PC-3 (cell line): ENCODE measurements around the gene ID2. TPM values are rescaled to one million over a fixed set of nuclear protein-coding genes. Genes with fewer than 3 reads are reported as not detected.

ENCODE experiments used
- ATAC-seq: fragments of 200-7000 bp; cut with Tn5 transposase; 2 replicates; pipeline ENCODE4 v1.9.1; 2020; ENCODE audit warnings: mild to moderate bottlenecking, moderate library complexity
- BruUV-seq: library from RNA; stranded (reverse); fragments of 400-500 nt; replicated peaks from 2 replicates; lab custom pipeline; 2021; lab: Mats Ljungman, UMichigan
- CTCF ChIA-PET: fragments of 300-600 bp; sonication (Branson Sonifier 250); formaldehyde crosslinking; loops from one replicate; lab custom pipeline; 2022; ENCODE audit warnings: antibody characterized with exemption; lab: Charles Lee
- POLR2A ChIA-PET: fragments of 300-600 bp; sonication (Branson Sonifier 250); formaldehyde crosslinking; loops from one replicate; lab custom pipeline; 2022; ENCODE audit warnings: antibody characterized with exemption; ENCODE audit not compliant: unreplicated experiment; lab: Charles Lee
- DNase-seq: peaks from one replicate; pipeline ENCODE4 v3.0.0-alpha.2; 2015
- H2AFZ ChIP-seq: fragments of 300-600 bp; sonication (generic); 2 replicates; pipeline ENCODE4 v1.6.0; 2016; ENCODE audit warnings: antibody characterized with exemption, low read length
- H3F3A ChIP-seq: fragments of 300-600 bp; sonication (generic); one replicate; pipeline ENCODE4 v1.6.0; 2017; ENCODE audit warnings: antibody characterized with exemption, low read length, control low read depth, mild to moderate bottlenecking; ENCODE audit not compliant: unreplicated experiment
- H3K27ac ChIP-seq: fragments of 300-600 bp; sonication (generic); 2 replicates; pipeline ENCODE4 v1.5.1; 2016; ENCODE audit warnings: mild to moderate bottlenecking, low read length
- H3K27me3 ChIP-seq: fragments of 300-600 bp; sonication (generic); 2 replicates; pipeline ENCODE4 v1.6.1; 2016; ENCODE audit warnings: low read length, mixed read lengths
- H3K36me3 ChIP-seq: fragments of 300-600 bp; sonication (generic); 2 replicates; pipeline ENCODE4 v1.6.1; 2016; ENCODE audit warnings: low read depth, mixed run types, low read length, mixed read lengths
- H3K4me1 ChIP-seq: fragments of 300-600 bp; sonication (generic); 2 replicates; pipeline ENCODE4 v1.5.1; 2016; ENCODE audit warnings: low read length; ENCODE audit not compliant: insufficient read depth
- H3K4me2 ChIP-seq: fragments of 300-600 bp; sonication (generic); 2 replicates; pipeline ENCODE4 v1.6.0; 2016; ENCODE audit warnings: low read length
- H3K4me3 ChIP-seq: fragments of 300-600 bp; sonication (generic); 2 replicates; pipeline ENCODE4 v1.5.1; 2016; ENCODE audit warnings: mild to moderate bottlenecking, low read length, mixed read lengths
- H3K79me2 ChIP-seq: fragments of 300-600 bp; sonication (generic); 2 replicates; pipeline ENCODE4 v1.6.1; 2017; ENCODE audit warnings: low read length, mixed read lengths
- H3K9ac ChIP-seq: fragments of 300-600 bp; sonication (generic); 2 replicates; pipeline ENCODE4 v1.6.0; 2016; ENCODE audit warnings: mild to moderate bottlenecking, low read length
- H3K9me2 ChIP-seq: fragments of 300-600 bp; sonication (generic); replicated peaks from 2 replicates; pipeline ENCODE4 v1.6.1; 2016; ENCODE audit warnings: mixed run types, low read length, mixed read lengths
- H3K9me3 ChIP-seq: fragments of 300-600 bp; sonication (generic); 2 replicates; pipeline ENCODE4 v1.6.1; 2016; ENCODE audit warnings: low read length, mixed read lengths
- H4K20me1 ChIP-seq: fragments of 300-600 bp; sonication (generic); 2 replicates; pipeline ENCODE4 v1.6.1; 2016; ENCODE audit warnings: low read length, mixed read lengths
- EZH2 ChIP-seq: fragments of 300-600 bp; sonication (generic); IDR thresholded peaks from one replicate; pipeline ENCODE4 v1.6.1; 2017; ENCODE audit warnings: antibody characterized with exemption, mild to moderate bottlenecking, low read length; ENCODE audit not compliant: unreplicated experiment
- EZH2phosphoT487 ChIP-seq: fragments of 300-600 bp; sonication (generic); IDR thresholded peaks from 2 replicates; pipeline ENCODE4 v1.6.1; 2018; ENCODE audit warnings: mild to moderate bottlenecking, antibody characterized with exemption, low read length, borderline replicate concordance
- intact Hi-C: fragments of 100-400 bp; cut with micrococcal nuclease; formaldehyde crosslinking; loops from 2 replicates; pipeline ENCODE4 v1.9.0; 2023
- total RNA-seq: library from RNA; depleted of rRNA; stranded (reverse); fragments of >200 nt; gene quantifications from 2 replicates; pipeline ENCODE4 v1.2.3, GENCODE V29; 2014
- TF ChIP-seq, protein P1 (sequence below): fragments of 300-600 bp; sonication (generic); conservative IDR thresholded peaks from 2 replicates; pipeline ENCODE4 v1.5.1; 2017; ENCODE audit warnings: antibody characterized with exemption, low read depth, mild to moderate bottlenecking, low read length

Gene ID2
- total RNA-seq, 1 experiment from 2014 or later = 92.1 TPM

DNA sequence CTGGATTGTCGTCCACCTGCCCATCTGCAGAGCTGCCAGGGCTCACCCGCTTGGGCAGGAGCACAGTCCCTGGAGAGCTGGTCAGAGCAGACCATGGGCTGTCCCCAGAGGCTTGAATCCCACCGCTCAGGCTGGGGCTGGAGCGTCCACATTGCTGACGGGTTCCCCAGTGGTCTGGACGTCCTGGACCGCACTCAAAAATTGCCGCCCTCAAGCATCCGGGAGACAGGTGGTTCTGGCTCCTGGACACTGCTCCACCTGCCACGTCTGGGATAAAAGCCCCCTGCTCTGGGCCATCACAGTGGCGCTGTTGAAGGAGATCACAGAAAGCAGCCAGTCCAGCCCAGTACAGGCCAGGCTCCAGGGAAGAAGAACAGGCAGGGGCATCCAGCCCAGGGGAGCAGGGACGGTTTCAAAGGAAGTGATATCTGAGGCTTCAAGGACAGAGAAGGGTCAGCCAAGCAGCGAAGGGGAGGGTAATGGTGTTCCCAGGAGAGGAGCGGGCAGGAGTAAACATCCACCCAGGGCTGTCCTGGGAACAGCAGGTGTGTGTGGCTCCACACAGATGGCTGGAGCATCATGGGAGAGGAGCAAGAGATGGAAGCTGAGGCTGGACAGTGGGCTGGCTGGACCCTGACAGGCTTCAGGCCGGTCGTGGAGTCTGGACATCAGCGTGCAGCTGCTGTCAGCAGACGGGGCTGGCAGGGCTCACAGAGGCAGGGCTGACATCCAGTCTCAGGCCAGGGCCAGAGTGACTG is 21.9 kb upstream of the ID2 start:
- Histone ChIP-seq H3K4me1 (peaks cover 16% of the 10 kb centered on the region), H3K9ac (no peak overlapping the region), H3F3A (no peaks in the 10 kb centered on the region), H3K27me3 (no peaks in the 10 kb centered on the region), H2AFZ (no peak overlapping the region), H3K79me2 (no peaks in the 10 kb centered on the region), H3K9me3 (no peaks in the 10 kb centered on the region), H3K4me2 (no peak overlapping the region), H3K4me3 (no peak overlapping the region), H4K20me1 (no peaks in the 10 kb centered on the region), H3K9me2 (no peaks in the 10 kb centered on the region), H3K27ac (no peak overlapping the region), H3K36me3 (no peaks in the 10 kb centered on the region)
- DNase-seq = no peak
- BruUV-seq = no TSS peak
- TF ChIP-seq EZH2 = no peak
- TF ChIP-seq, protein P1, sequence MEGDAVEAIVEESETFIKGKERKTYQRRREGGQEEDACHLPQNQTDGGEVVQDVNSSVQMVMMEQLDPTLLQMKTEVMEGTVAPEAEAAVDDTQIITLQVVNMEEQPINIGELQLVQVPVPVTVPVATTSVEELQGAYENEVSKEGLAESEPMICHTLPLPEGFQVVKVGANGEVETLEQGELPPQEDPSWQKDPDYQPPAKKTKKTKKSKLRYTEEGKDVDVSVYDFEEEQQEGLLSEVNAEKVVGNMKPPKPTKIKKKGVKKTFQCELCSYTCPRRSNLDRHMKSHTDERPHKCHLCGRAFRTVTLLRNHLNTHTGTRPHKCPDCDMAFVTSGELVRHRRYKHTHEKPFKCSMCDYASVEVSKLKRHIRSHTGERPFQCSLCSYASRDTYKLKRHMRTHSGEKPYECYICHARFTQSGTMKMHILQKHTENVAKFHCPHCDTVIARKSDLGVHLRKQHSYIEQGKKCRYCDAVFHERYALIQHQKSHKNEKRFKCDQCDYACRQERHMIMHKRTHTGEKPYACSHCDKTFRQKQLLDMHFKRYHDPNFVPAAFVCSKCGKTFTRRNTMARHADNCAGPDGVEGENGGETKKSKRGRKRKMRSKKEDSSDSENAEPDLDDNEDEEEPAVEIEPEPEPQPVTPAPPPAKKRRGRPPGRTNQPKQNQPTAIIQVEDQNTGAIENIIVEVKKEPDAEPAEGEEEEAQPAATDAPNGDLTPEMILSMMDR = no peak
- no peak for TF ChIP-seq EZH2phosphoT487
- no peak for ATAC-seq
- POLR2A ChIA-PET = no interaction called here
- intact Hi-C loops = loop anchor here (5.0 kb wide), 1 partner anchor 78 kb away; no protein-coding TSS in a partner anchor
- CTCF ChIA-PET = no interaction called here

DNA sequence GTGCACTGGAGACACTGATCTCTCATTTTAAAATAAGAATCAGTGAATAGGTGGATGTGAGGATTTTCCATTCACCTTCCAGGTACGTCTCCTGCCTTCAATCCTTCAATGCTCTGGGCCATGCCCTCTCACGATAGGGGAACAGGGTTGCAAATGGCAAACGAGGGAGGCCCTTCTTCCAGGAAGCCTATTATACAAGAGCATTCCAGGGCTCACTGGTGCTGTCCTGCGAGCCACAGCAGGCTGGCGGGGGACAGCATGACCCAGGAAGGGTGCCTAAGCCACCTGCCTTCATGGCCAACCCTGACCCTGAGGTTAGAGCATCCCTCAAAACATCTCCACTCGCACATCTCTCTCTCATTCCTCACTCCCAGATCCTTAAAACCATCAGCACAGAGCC is 20.6 kb upstream of the ID2 start:
- Histone ChIP-seq H4K20me1 (no peaks in the 10 kb centered on the region), H3K4me3 (no peak overlapping the region), H3K9me3 (no peaks in the 10 kb centered on the region), H3K4me2 (no peak overlapping the region), H3K79me2 (no peaks in the 10 kb centered on the region), H3K9me2 (no peaks in the 10 kb centered on the region), H3K27me3 (no peaks in the 10 kb centered on the region), H3K36me3 (no peaks in the 10 kb centered on the region), H3K4me1 (peaks cover 16% of the 10 kb centered on the region), H3K27ac (no peak overlapping the region), H3K9ac (no peak overlapping the region), H3F3A (no peaks in the 10 kb centered on the region), H2AFZ (no peak overlapping the region)
- no peak for DNase-seq
- TF ChIP-seq, protein P1 = no peak
- no peak for TF ChIP-seq EZH2
- no peak for TF ChIP-seq EZH2phosphoT487
- no peak for ATAC-seq
- POLR2A ChIA-PET = no interaction called here
- BruUV-seq = no TSS peak
- CTCF ChIA-PET = no interaction called here
- intact Hi-C loops = loop anchor here (5.0 kb wide), 1 partner anchor 79 kb away; no protein-coding TSS in a partner anchor

DNA sequence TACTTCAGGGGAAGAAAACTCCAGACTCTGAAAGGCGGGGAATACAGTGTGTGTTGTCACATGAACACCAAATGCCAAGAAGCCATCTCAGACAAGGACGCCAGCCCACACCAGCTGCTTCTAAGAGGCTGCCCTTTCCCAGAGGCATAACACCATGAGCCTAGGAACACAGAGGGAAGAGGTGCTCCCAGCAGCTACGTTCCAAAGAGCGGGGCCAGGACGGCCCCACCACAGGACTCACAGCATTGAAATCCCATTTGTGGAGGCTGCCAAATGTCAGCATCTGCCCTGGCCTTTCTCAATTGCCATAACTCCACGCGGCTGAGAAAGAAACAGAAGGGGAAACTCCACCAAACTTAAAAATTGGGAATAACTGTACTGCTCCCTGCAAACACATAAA is 20.1 kb upstream of the ID2 start:
- POLR2A ChIA-PET = no interaction called here
- Histone ChIP-seq H3K4me1 (peaks cover 16% of the 10 kb centered on the region), H3K9me3 (no peaks in the 10 kb centered on the region), H2AFZ (no peak overlapping the region), H3K27ac (peak overlapping the region; percentile 53), H3F3A (no peaks in the 10 kb centered on the region), H3K4me3 (no peak overlapping the region), H3K9me2 (no peaks in the 10 kb centered on the region), H3K4me2 (peak overlapping the region; percentile 64), H3K36me3 (no peaks in the 10 kb centered on the region), H3K27me3 (no peaks in the 10 kb centered on the region), H4K20me1 (no peaks in the 10 kb centered on the region), H3K79me2 (no peaks in the 10 kb centered on the region), H3K9ac (no peak overlapping the region)
- ATAC-seq (no peak), DNase-seq (no peak)
- TF ChIP-seq, protein P1 = no peak
- TF ChIP-seq EZH2phosphoT487 = no peak
- BruUV-seq = no TSS peak
- CTCF ChIA-PET = no interaction called here
- intact Hi-C loops = loop anchor here (5.0 kb wide), 1 partner anchor 79 kb away; no protein-coding TSS in a partner anchor
